ENCODE measurements around the gene ZNF184.

The ZNF184 gene

GRCh38 chr6:27501187-27501586 lies 28.3 kb upstream of the ZNF184 start:
- no peak for DNase-seq (ENCODE audit: low read depth, low spot score)
- in situ Hi-C loops (cut with HindIII; ENCODE audit: low sequenced_read_pairs), result no loop called here
- TF ChIP-seq CTCF (IDR thresholded peaks at IDR 0.05; ENCODE audit: low read depth, low read length), result no peak
- H3K4me3 ChIP-seq (ENCODE audit: low read depth, low read length), result no peak overlapping the region

- DNase-seq (ENCODE audit: low read depth, low spot score), result no peak
- H3K4me3 ChIP-seq (ENCODE audit: low read depth, low read length), result no peak overlapping the region
- no peak for TF ChIP-seq CTCF (IDR thresholded peaks at IDR 0.05; ENCODE audit: low read depth, low read length)
- in situ Hi-C loops (cut with HindIII; ENCODE audit: low sequenced_read_pairs), result no loop called here
Observed at GRCh38 chr6:27500177-27500576, 27.3 kb upstream of the ZNF184 start.

GRCh38 chr6:27495386-27496135 lies 22.7 kb upstream of the ZNF184 start:
- in situ Hi-C loops (cut with HindIII; ENCODE audit: low sequenced_read_pairs), result no loop called here
- peak; percentile 75 for DNase-seq (ENCODE audit: low read depth, low spot score)
- peak overlapping the region; percentile 73 for H3K4me3 ChIP-seq (ENCODE audit: low read depth, low read length)
- no peak for TF ChIP-seq CTCF (IDR thresholded peaks at IDR 0.05; ENCODE audit: low read depth, low read length)

GRCh38 chr6:27494987-27495385 lies 22.1 kb upstream of the ZNF184 start:
- TF ChIP-seq CTCF (IDR thresholded peaks at IDR 0.05; ENCODE audit: low read depth, low read length), result no peak
- in situ Hi-C loops (cut with HindIII; ENCODE audit: low sequenced_read_pairs), result no loop called here
- no peak for DNase-seq (ENCODE audit: low read depth, low spot score)
- peak overlapping the region; percentile 73 for H3K4me3 ChIP-seq (ENCODE audit: low read depth, low read length)

GRCh38 chr6:27494103-27494502 lies 21.2 kb upstream of the ZNF184 start:
- TF ChIP-seq CTCF (IDR thresholded peaks at IDR 0.05; ENCODE audit: low read depth, low read length), result no peak
- DNase-seq (ENCODE audit: low read depth, low spot score), result no peak
- H3K4me3 ChIP-seq (ENCODE audit: low read depth, low read length), result no peak overlapping the region
- in situ Hi-C loops (cut with HindIII; ENCODE audit: low sequenced_read_pairs), result no loop called here

- TF ChIP-seq CTCF (IDR thresholded peaks at IDR 0.05; ENCODE audit: low read depth, low read length), result no peak
- DNase-seq (ENCODE audit: low read depth, low spot score), result no peak
- in situ Hi-C loops (cut with HindIII; ENCODE audit: low sequenced_read_pairs), result no loop called here
- no peak overlapping the region for H3K4me3 ChIP-seq (ENCODE audit: low read depth, low read length)
Observed at GRCh38 chr6:27492631-27493190, 19.8 kb upstream of the ZNF184 start.
